Left renal pelvis (tissue), 4 donors: ENCODE results near the gene DPP6. TPM values are rescaled to one million over a fixed set of nuclear protein-coding genes. Genes with fewer than 3 reads are reported as not detected.
"Not testable (repeated sequence)": the region's sequence is repeated elsewhere in the genome, so short reads cannot be mapped to it uniquely, and the experiment has no call there.

Experiments
- DNase-seq, 4 donors: peaks; one replicate each; pipeline ENCODE4 v3.0.0-alpha.2; 2013; ENCODE audit warnings: low read depth in 4 of 4, low spot score in 3 of 4
- polyA plus RNA-seq, 4 donors: library from polyadenylated mRNA; unstranded; fragments of 120-200 nt; gene quantifications; one replicate each; pipeline ENCODE4 v1.2.1, GENCODE V29; 2013; ENCODE audit not compliant: insufficient read length in 4 of 4

DPP6 gene
- polyA plus RNA-seq, 4 donors = 43.7 to 155 (median 50.3) TPM

- DNase-seq = not testable (repeated sequence)
These were observed 93.9 kb downstream of the DPP6 start for GRCh38 chr7:154145922-154146706.

DNA sequence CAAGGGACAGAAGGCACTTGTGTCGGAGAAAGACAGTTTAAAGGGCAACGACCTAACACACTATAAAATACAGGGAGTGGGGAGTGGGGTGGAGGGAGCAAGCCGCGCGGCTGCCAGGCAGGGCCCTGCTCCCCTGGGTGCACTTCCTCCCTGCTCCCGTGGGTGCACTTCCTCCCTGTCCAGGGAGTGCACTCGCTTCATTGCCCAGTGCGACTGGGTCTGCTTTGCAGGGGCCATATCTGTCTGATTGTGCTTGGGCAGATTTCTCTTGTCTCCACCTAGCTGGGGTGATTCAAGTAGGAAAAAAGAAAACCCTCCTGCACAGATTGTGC is 94.5 kb downstream of the DPP6 start:
- DNase-seq = not testable (repeated sequence)

DNA sequence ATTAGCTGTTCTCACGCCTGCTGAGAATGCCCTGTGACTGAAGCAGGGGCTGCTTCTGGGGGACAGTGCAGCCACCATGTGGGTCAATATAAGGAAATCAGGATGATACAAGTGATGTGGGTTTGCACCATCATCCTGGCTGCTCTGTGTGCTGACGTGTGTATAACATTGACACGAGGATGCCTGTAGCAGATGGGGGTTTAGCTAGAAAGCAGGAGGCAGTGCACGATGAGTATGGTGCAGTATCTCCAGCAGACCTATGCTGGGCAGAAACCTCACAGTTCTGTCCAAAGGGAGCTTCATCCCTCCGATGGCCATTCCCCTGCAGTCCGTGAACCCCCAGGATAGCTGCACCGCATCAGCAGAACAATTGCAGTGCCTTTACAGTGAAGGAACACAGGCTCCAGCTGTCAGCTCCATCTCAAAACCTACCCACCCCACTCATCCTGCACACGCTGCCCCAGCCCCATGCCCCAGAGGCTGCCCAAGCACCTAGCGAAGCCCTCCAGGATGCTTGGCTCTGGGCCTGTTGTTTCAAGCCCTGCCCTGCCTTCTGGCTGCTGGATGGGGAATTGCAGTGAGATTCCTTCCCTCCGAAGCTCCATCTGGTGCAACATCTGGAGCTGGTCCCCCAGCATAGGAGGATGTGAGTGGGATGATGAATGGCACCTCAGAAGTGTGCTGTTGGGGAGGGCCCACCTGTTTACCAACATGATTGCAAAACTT is 96.8 kb downstream of the DPP6 start:
- not testable (repeated sequence) for DNase-seq

DNA sequence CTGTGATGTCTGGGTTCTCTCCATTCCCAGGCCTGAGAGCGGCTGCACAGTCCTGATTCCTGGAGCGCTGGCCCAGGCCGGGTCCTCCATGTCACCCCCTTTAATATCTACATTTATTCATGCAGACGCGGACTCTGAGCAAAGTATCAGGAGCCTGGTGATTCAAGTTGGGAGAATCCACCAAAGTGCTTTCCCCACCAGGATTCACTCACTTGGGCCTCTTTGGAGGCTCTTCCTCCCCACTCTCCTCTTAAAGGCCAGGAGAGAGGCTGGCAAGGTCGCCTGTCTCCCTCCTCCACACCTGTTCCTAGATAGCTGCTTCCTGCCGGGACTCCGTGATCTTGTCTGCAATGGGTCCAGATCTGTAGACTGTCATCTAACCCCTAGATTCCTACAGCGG is 98.5 kb downstream of the DPP6 start:
- DNase-seq = not testable (repeated sequence)

DNA sequence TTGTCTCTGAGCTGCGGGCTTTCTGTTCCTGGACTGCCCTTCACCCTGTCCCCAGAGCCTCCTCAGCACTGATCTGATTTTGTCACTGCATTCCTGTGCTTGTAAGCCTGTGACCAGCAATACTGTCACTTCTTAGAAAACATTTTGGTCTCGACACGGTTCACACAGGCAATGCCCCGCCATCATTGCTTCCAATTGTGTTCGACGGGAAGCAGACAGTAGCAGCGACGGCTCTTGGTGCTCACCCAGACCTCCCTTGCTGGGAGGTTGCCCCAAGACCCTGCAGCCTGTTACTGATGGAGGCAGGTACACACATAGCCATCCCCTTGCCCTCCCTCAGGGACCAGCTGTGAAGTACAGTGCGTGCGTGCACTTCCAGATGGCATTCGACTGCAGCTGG is 99.1 kb downstream of the DPP6 start:
- DNase-seq = not testable (repeated sequence)

DNA sequence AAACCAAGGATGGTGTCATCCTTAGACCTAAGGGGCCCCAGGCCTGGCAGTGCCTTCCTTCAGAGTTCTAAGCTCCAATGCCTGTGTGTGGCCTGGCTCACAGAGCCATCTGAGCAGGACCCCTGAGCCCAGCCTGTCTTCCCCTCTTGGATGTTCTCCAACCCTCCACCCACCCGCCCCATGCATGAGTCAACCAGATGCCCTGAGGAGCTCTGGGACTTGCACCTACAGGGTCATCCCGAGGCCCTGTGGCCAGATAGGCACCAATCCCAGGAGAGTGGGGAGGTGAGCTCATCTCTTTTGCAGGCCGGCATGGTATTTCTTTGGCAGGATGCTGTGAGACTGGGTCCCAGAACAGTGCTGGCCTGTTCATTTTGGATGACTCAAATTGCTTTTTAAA is 103.7 kb downstream of the DPP6 start:
- not testable (repeated sequence) for DNase-seq

DNA sequence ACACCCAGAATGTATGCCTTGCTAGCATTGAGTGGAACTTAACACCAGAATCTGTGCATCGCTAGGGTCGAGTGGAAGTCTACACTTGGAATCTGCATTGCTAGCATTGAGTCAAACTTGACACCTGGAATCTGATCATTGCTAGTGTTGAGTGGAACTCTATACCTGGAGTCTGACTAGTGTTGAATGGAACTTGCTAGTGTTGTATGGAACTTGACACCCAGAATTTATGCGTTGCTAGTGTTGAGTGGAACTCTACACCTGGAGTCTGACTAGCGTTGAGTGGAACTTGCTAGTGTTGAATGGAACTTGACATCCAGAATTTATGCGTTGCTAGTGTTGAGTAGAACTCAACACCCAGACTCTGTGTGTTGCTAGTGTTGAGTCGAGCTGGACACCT is 110.7 kb downstream of the DPP6 start:
- not testable (repeated sequence) for DNase-seq

- not testable (repeated sequence) for DNase-seq
These were observed 111.4 kb downstream of the DPP6 start for GRCh38 chr7:154163642-154164041.

DNA sequence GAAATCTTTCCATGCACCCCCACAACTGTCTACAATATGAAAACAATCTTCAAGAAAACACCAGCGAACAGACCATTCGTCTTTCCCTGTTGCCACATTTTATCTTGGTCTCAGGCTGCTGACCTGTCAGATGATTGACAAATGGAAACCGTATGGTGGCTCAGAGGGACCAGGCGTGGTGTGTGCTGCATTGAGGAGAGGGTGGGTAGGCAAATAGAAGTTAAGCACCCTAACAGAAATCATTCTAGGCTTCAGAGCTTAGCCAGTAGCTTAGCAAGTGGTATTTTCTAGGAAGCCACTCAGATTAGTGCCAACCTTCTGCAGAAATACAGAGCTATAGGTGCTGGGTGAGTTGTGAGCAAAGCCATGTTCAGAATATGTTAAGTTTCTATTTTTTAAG is 114.9 kb downstream of the DPP6 start:
- no peak for DNase-seq

GRCh38 chr7:154167807-154168206 is 115.6 kb downstream of the DPP6 start:
- DNase-seq = no peak

GRCh38 chr7:154171422-154171821 is 119.2 kb downstream of the DPP6 start:
- DNase-seq = no peak

DNA sequence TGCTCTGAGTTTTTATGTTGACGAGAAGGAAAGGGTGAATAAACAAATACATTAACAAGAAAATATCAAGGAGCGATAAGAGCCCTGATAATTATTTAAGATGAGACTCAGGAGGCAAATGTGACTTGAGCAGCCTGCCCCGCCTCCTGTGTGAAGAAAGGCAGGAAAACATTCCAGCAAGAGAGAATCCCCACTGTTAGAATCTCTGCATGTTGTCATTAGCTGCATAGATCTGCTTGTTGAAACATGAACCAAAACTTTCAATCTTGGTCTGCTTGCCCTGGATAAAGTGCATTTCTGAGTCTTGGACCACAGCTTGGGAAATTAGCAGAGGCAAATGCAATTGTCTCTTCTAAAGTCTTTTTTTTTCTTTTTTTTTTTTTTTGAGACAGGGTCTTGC is 120.0 kb downstream of the DPP6 start:
- no peak for DNase-seq

GRCh38 chr7:154177584-154177983 is 125.4 kb downstream of the DPP6 start:
- DNase-seq = no peak

GRCh38 chr7:154178895-154179294 is 126.7 kb downstream of the DPP6 start:
- DNase-seq = no peak

- DNase-seq = no peak
These were observed 131.3 kb downstream of the DPP6 start for GRCh38 chr7:154183482-154183881.

GRCh38 chr7:154183946-154184345 is 131.7 kb downstream of the DPP6 start:
- no peak for DNase-seq

GRCh38 chr7:154186811-154187210 is 134.6 kb downstream of the DPP6 start:
- no peak for DNase-seq

DNA sequence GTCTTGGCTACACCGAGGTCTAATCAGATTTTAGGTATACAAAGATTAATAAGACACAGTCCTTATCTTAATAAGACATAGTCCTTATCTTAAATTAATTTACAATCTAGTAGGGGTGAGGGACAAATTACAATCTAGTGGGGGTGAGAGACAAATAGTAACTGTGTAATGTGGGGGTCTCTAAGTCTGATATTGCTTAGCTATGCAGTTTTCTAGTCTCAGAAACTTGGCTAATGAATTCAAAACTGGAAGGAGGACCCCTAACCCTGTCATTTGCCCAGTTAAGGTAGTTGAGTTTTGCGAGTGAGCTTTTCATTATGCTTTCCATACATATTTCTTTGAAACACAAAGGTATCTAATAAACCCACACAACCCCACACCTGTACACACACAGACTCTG is 136.1 kb downstream of the DPP6 start:
- no peak for DNase-seq

- DNase-seq = no peak
These were observed 143.1 kb downstream of the DPP6 start for GRCh38 chr7:154195266-154195665.

DNA sequence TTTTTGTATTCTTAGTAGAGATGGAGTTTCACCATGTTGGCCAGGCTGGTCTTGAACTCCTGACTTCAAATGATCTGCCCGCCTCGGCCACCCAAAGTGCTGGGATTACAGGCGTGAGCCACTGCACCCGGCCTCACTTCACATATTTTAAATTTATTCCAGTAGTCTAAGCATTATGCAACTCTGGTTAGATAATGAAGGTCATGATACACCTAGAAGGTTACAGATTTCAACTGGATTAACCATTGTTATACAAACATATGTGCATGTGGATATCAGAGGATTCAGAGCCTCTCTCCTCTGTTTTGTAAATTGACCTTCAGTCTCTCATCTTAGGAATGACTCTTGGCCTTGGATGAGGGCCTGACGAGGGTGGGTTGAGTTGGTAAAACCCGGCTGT is 146.3 kb downstream of the DPP6 start:
- no peak for DNase-seq

- DNase-seq = no peak
These were observed 148.0 kb downstream of the DPP6 start for GRCh38 chr7:154200241-154200640.

DNA sequence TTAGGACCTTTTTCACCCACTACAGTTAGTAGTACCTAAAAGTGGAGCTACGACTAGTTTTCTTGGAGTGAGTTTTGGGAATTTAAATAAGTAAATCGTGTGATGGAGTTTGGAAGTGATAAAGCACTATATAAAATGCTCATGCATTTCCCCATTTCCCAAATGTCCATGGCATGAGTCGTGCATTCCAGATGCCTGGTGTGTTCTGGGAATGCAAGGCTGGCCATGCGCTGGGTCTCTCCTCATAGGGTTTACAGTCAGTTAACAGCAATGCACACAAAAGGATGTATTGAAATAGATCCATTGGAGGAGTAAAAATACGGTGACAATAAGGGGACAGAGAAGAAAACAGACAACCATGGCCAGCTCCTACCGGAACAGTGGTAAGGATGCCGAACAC is 149.8 kb downstream of the DPP6 start:
- DNase-seq = no peak
